GM10266 (cell line): ENCODE results near the gene CLSTN3.
A peak's percentile ranks its signal among the peaks of the same experiment; 100 is the strongest.

ENCODE experiments used
- DNase-seq: peaks from one replicate; pipeline ENCODE4 v3.0.0; 2012; ENCODE audit errors: extremely low spot score
- CTCF ChIP-seq: IDR thresholded peaks from 2 replicates; pipeline ENCODE4 v1.5.1; 2012; ENCODE audit warnings: mild to moderate bottlenecking, low read depth; ENCODE audit not compliant: control insufficient read depth, insufficient read depth; ENCODE audit errors: missing control alignments

The CLSTN3 gene

GRCh38 chr12:7092229-7092985, 37.8 kb upstream of the CLSTN3 start, which contains the start of gene C1R:
TSS of gene C1R (minus strand) at chr12:7092445. CDS start at chr12:7092388, 57 bp downstream.
- peak; percentile 93 for TF ChIP-seq CTCF
- DNase-seq = peak; percentile 76

- no peak for TF ChIP-seq CTCF
- no peak for DNase-seq
Observed at GRCh38 chr12:7092986-7093460, 37.1 kb upstream of the CLSTN3 start.

- no peak for DNase-seq
- no peak for TF ChIP-seq CTCF
Observed at GRCh38 chr12:7093486-7093885, 36.7 kb upstream of the CLSTN3 start.

GRCh38 chr12:7093892-7094291, 36.3 kb upstream of the CLSTN3 start:
- TF ChIP-seq CTCF = no peak

GRCh38 chr12:7096006-7096932, 33.9 kb upstream of the CLSTN3 start:
- no peak for TF ChIP-seq CTCF
- DNase-seq = no peak

More at GRCh38 chr12:7093892-7094291, 36.3 kb upstream of the CLSTN3 start:
- no peak for DNase-seq

- DNase-seq = no peak
- TF ChIP-seq CTCF = no peak
Observed at GRCh38 chr12:7096979-7097378, 33.2 kb upstream of the CLSTN3 start.
